OCI-LY7 (cell line): ENCODE data around the gene MMP24OS. TPM values are rescaled to one million over a fixed set of nuclear protein-coding genes. Genes with fewer than 3 reads are reported as not detected.
"Not testable (repeated sequence)": the region's sequence is repeated elsewhere in the genome, so short reads cannot be mapped to it uniquely, and the experiment has no call there.

Experiments
- BruUV-seq: library from RNA; stranded (reverse); fragments of 400-500 nt; replicated peaks from 2 replicates; lab custom pipeline; 2021; lab: Mats Ljungman, UMichigan
- CTCF ChIA-PET: fragments of 300-600 bp; sonication (Branson Sonifier 250); formaldehyde crosslinking; loops from one replicate; lab custom pipeline; 2022; ENCODE audit warnings: antibody characterized with exemption; ENCODE audit not compliant: unreplicated experiment; lab: Charles Lee
- POLR2A ChIA-PET: fragments of 300-600 bp; sonication (Branson Sonifier 250); formaldehyde crosslinking; loops from one replicate; lab custom pipeline; 2022; ENCODE audit warnings: antibody characterized with exemption; lab: Charles Lee
- DNase-seq: peaks from one replicate; pipeline ENCODE4 v3.0.0-alpha.2; 2015; ENCODE audit warnings: low spot score
- H2AFZ ChIP-seq: fragments of 200-600 bp; sonication (generic), shearing (Covaris generic); 2 replicates; pipeline ENCODE4 v1.6.1; 2014; ENCODE audit warnings: mild to moderate bottlenecking, antibody characterized with exemption, low read length, moderate library complexity
- H3K27ac ChIP-seq: fragments of 200-600 bp; sonication (generic); 2 replicates; pipeline ENCODE4 v1.5.1; 2014; ENCODE audit warnings: mixed run types, low read depth, mild to moderate bottlenecking, moderate library complexity, low read length, inconsistent platforms; ENCODE audit not compliant: poor library complexity, severe bottlenecking
- H3K36me3 ChIP-seq: fragments of 200-600 bp; sonication (generic); 2 replicates; pipeline ENCODE4 v1.6.1; 2014; ENCODE audit warnings: mild to moderate bottlenecking, antibody characterized with exemption, low read length, moderate library complexity, mixed read lengths; ENCODE audit not compliant: insufficient read depth
- H3K4me1 ChIP-seq: fragments of 200-600 bp; sonication (generic); 2 replicates; pipeline ENCODE4 v1.5.1; 2014; ENCODE audit warnings: mild to moderate bottlenecking, low read length; ENCODE audit not compliant: insufficient read depth, poor library complexity, severe bottlenecking
- H3K4me2 ChIP-seq: fragments of 200-600 bp; sonication (generic); 2 replicates; pipeline ENCODE4 v1.6.1; 2014; ENCODE audit warnings: mild to moderate bottlenecking, low read length
- H3K4me3 ChIP-seq: fragments of 200-600 bp; sonication (generic); 2 replicates; pipeline ENCODE4 v1.5.1; 2014; ENCODE audit warnings: mild to moderate bottlenecking, low read depth, low read length; ENCODE audit not compliant: poor library complexity, severe bottlenecking
- H3K79me2 ChIP-seq: fragments of 200-600 bp; sonication (generic); 2 replicates; pipeline ENCODE4 v1.6.1; 2016; ENCODE audit warnings: low read depth, mild to moderate bottlenecking, low read length, moderate library complexity, mixed read lengths; ENCODE audit not compliant: insufficient read depth
- H3K9me2 ChIP-seq: fragments of 200-600 bp; sonication (generic); 2 replicates; pipeline ENCODE4 v1.6.1; 2016; ENCODE audit warnings: mild to moderate bottlenecking, low read length, mixed read lengths; ENCODE audit not compliant: insufficient read depth
- H3K9me3 ChIP-seq: fragments of 200-600 bp; sonication (generic); 2 replicates; pipeline ENCODE4 v1.6.1; 2014; ENCODE audit warnings: mild to moderate bottlenecking, mixed run types, low read length, mixed read lengths
- H4K20me1 ChIP-seq: fragments of 200-600 bp; sonication (generic); 2 replicates; pipeline ENCODE4 v1.6.1; 2014; ENCODE audit warnings: mild to moderate bottlenecking, antibody characterized with exemption, low read length, moderate library complexity, mixed read lengths; ENCODE audit not compliant: insufficient read depth
- CTCF ChIP-seq: fragments of 200-600 bp; sonication (generic); conservative IDR thresholded peaks from 2 replicates; pipeline ENCODE4 v1.5.1; 2014; ENCODE audit warnings: mild to moderate bottlenecking, antibody characterized with exemption, low read length, moderate library complexity, mixed read lengths
- EZH2phosphoT487 ChIP-seq: fragments of 200-600 bp; sonication (generic); IDR thresholded peaks from 2 replicates; pipeline ENCODE4 v1.6.1; 2018; ENCODE audit warnings: low read depth, borderline replicate concordance, mild to moderate bottlenecking, mixed run types, antibody characterized with exemption, low read length, moderate library complexity, mixed read lengths
- intact Hi-C: fragments of 100-400 bp; cut with micrococcal nuclease; formaldehyde crosslinking; loops from one replicate; pipeline ENCODE4 v1.10.0; 2022; ENCODE audit not compliant: unreplicated experiment
- total RNA-seq, 2 experiments: library from RNA; depleted of rRNA in 1 of 2; stranded (reverse); fragments of >200 nt in 1 of 2; shearing (Covaris generic) in 1 of 2; gene quantifications; 2 replicates each; pipeline ENCODE4 v1.2.3, GENCODE V29; 2014 to 2022

The MMP24OS gene
- total RNA-seq, 2 experiments from 2014 or later: 14.8 to 44.6 TPM

- intact Hi-C loops: no loop called here
- CTCF ChIA-PET: no interaction called here
- Histone ChIP-seq H3K36me3 (no peaks in the 10 kb centered on the region), H3K79me2 (no peaks in the 10 kb centered on the region), H3K4me1 (no peaks in the 10 kb centered on the region), H4K20me1 (no peaks in the 10 kb centered on the region), H3K4me3 (no peak overlapping the region), H3K9me2 (no peaks in the 10 kb centered on the region), H3K9me3 (no peaks in the 10 kb centered on the region), H3K4me2 (no peak overlapping the region), H2AFZ (no peak overlapping the region), H3K27ac (no peak overlapping the region)
- TF ChIP-seq EZH2phosphoT487 (no peak), CTCF (no peak)
- no TSS peak for BruUV-seq
- POLR2A ChIA-PET: interaction anchor here (0.6 kb wide), 1 partner anchor 167 kb away, joined by 5 read pairs; no protein-coding TSS in a partner anchor
- DNase-seq: no peak
Observed at GRCh38 chr20:35263532-35264341, 14.2 kb downstream of the MMP24OS start.

GRCh38 chr20:35262731-35263531 lies 15.0 kb downstream of the MMP24OS start:
- H3K27ac ChIP-seq, H3K79me2 ChIP-seq, CTCF ChIA-PET, H3K4me3 ChIP-seq, H2AFZ ChIP-seq, H3K36me3 ChIP-seq, H3K9me3 ChIP-seq, intact Hi-C loops, BruUV-seq, DNase-seq, H3K9me2 ChIP-seq, POLR2A ChIA-PET, H3K4me2 ChIP-seq, H4K20me1 ChIP-seq, H3K4me1 ChIP-seq: not testable (repeated sequence)

GRCh38 chr20:35262321-35262720 lies 15.6 kb downstream of the MMP24OS start:
- intact Hi-C loops, POLR2A ChIA-PET, H3K36me3 ChIP-seq, H3K4me2 ChIP-seq, H3K4me1 ChIP-seq, H2AFZ ChIP-seq, H3K27ac ChIP-seq, DNase-seq, BruUV-seq, H3K79me2 ChIP-seq, H3K4me3 ChIP-seq, H4K20me1 ChIP-seq, H3K9me2 ChIP-seq, H3K9me3 ChIP-seq: not testable (repeated sequence)
- CTCF ChIA-PET: interaction anchor here (0.6 kb wide), 1 partner anchor 7 kb away, joined by 4 read pairs; no protein-coding TSS in a partner anchor
